AG08396 (cell line): Measurements from ENCODE around the gene RNASE7.
"Not testable (repeated sequence)": the region's sequence is repeated elsewhere in the genome, so short reads cannot be mapped to it uniquely, and the experiment has no call there.

ENCODE experiments used
- DNase-seq: peaks from one replicate; pipeline ENCODE4 v3.0.0; 2012; ENCODE audit warnings: low spot score, mixed read lengths

The RNASE7 gene

DNA sequence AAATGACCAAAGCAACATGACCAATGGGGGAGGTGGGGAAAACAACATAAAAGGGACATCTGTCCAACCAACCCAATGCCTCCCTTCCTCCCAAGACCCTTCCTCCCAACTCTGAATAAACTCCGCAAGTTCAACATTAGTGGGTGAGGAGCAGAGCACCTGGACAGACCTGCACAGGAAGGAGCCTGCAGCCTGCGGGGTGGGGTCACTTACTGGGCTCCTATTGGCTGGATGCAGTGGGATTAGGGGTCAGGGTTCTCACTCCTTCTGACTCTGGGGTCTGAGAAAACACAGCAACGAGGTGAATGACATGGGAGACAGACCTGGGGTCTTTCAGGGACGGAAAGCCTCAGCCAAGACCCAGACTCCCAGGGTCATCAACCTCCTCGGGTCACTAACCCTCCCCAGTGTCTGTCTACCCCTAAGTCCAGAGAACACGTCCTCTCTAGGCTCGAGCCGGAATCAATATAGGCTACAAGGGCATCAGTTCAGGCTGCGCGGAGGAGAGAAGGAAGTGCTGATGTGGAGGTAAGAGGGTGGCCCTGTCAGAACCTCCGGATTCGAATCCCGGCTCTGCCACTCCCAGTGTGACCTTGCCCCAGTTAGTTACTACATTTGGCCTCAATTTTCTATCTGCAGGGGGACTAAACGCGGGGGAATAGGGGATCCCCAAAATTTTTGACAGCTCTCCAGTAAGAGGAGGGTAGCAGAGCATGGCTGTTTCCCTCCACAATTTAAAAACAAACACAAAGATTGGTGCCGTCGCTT, 18.2 kb upstream of the RNASE7 start:
- no peak for DNase-seq

DNA sequence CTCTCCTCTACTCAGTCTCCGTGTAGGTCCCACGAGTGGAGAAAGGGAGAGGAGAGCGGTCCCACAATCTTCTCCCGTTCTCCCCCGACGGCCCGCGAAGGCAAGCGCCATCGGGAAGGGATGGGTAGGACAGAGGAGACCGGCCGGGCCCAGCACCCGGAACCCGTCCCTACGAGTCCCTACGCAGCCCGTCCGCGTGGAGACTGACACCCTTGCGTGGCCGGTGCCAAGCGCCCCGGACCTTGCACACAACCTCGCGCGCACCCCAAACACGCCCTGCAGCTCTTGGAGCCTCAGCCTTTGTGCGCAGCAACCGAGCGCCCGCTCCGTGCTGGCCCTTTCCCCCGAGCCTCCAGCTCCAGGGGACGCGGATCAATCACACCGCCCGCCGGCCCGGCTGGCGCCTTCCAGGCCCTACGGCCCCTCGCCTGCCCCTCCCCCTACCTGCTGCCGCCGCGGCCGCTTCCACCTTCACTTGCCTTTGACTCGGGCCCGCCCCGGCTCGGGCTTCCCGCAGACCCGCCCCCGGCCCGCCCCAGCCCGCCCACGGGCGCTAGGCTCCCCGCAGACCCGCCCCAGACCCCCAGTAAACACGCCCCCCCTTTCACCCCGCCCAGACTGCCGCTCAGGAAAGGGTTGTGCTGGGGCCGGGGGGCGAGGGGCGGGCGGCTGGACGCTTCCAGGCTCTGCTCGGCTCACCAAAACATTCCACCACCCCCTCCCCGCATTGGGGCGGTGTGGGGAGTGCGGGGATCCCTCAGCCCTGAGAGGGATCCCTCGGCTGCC, 17.4 kb upstream of the RNASE7 start, which contains the start of gene NDRG2:
Gene NDRG2 (minus strand): TSS at position 477 of the 786 bp plus-strand sequence. CDS start 1,746 bp downstream, outside the sequence.
- DNase-seq = peak; percentile 49

DNA sequence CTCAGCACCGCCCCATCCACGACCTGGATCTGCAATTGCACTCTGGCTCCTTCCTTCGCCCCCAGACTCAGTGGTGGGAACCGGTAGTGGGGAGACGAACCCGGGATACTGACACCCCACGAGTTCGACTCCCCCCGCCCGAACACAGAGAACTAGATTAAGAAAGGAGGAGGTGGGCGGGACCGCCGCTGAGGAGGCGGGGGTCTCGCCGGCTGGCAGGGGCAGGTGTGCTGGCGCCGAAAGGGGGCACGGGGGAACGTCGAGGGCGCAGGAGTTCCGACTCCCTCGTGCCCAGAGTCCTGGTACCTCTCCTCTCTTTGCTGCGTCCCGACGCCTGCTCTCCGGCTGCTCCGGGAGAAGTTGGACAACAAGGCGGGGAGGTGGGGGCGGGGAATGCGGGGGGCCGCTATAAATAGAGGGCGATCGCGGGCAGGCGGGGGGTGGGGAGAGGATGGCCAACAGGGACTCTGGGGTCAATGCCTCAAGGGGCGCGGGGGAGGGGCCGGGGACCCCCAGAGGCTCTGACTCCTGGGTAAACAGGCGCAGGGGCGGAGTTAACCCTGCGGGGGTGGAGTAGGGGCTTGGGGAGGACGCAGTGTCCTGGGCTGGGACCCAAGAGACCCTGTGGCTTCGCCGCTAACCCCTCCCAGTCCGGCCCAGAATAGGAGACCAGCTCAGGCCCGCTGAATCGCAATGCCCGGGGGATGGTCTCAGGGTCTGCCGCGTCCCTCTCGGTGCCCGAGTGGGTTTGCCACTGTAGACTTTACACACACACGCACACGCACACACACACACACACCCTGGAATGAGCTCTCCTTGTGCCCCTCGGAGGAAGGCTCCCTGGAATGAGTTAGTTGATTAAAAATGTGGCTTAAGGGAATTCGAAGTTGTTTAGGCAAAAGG, 16.5 kb upstream of the RNASE7 start:
- no peak for DNase-seq

DNA sequence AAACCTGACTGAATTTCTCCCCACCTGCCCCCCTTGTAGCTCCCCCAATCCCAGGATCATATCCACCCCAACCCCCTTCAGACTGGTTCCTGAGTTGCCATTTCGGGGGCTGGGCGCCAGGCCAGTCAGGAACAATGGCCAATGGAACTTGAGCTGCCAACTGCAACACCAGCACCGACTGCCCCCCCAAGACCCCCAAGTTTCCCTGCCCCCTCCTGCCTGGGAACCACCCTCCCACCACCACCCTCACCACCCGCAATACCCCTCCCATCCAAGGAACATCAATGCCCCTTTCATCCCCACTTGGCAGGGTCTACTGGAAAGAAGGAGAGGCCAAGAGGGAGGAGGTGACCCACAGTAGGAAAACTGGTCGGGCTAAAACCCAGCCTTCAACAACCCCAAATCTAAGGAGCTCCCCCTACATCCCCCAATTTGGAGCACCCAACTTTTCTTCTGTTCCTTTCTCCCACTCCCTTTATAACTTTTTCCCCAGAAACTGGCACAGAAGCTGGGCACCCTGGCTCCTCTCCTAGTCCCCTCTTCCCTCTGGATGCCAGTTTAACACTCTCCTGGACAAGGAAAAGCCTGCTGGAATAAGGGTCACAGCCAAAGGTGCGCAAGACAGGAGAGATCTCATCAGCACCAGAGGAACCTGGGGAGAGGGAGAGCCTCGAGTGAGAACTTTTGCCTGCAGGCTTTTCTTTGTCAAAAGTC, 15.7 kb upstream of the RNASE7 start:
- DNase-seq = no peak

DNA sequence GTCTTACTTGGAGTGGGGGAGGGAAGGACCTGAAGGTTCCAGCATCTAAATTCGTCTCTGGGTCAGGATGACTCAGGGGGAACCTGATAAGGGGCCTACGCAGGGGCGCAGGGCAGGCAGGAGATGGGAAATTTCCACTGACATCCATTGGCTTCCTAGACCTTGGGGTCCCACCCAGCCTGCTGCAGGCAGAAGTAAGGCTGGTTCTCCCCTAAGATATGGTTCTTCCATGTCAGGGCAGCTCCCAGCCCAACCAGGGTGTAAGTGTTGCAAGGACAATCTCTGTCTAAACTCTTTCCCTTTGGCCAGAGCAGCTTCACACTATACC, 15.2 kb upstream of the RNASE7 start:
- no peak for DNase-seq

DNA sequence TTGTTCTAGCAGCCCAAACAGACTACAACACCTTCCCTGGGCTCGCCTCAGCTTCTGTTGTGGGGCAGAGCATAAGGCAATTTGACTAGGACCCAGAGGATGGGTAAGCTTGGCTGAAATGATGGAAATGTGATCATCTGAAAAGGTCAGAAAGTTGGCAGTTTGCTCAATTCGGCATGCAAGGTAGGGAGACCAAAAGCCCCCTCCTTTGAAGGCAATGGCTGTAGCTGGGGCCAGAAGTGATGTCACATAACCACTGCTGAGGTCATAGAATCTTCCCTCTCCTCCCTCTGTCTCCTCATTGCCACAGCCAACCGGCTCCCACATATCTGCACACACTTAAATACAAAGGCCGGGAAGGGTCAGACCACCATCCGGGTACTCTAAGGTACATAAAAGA, 12.2 kb upstream of the RNASE7 start, which contains the start of gene TPPP2:
Gene TPPP2 (plus strand): TSS at position 301 of the 400 bp plus-strand sequence. CDS start 365 bp downstream, outside the sequence.
- no peak for DNase-seq

DNA sequence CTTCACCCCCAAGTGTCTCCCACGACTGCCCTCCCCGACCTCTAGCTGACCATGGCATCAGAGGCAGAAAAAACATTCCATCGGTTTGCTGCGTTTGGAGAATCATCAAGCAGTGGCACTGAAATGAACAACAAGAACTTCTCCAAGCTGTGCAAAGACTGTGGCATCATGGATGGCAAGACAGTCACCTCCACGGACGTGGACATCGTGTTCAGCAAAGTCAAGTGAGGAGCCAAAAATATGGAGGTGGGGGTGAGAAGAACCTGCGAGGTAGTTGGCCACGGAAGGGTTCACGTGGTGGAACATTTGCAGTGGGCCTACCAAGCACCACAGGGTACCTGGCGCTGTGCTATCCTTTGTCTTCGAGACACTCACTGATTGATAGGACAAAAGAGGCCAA, 11.6 kb upstream of the RNASE7 start:
- no peak for DNase-seq

DNA sequence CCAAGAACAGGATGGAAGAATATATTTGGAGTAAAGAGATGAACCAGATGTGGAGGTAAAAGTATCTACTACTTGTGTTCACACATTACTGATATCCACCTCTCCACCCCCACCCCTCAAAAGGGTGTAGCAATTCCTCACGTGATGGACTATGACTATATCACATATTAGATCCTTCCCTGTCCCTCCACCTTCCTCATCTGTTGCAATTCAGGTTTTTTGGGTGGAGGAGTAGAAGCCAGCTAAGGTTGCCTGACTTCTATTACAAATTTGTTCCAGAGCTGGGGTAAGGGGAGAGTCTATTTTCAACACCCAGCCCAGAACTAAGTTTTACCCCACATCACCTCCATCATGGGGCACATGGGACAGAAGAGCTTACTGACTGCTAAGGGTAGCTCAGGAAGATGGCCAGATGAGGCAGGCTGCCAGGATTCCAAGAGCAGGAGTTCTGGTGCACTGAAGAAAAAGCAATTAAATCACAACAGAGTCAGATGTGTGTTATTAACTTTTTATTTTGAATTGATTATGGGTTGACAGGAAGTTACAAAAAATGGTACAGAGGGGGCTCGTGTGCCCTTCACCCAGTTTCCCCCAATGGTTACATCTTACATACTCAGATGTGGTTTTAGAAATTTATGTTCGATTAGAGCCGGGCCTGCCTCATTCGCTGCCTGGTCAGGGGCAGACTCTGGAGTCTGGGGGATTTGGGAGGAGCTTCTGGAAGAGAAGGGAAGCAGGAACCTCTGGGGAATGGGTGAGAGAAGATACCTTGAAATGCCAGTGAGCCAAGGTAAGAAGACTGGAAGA, 9.6 kb upstream of the RNASE7 start:
- DNase-seq = no peak

DNA sequence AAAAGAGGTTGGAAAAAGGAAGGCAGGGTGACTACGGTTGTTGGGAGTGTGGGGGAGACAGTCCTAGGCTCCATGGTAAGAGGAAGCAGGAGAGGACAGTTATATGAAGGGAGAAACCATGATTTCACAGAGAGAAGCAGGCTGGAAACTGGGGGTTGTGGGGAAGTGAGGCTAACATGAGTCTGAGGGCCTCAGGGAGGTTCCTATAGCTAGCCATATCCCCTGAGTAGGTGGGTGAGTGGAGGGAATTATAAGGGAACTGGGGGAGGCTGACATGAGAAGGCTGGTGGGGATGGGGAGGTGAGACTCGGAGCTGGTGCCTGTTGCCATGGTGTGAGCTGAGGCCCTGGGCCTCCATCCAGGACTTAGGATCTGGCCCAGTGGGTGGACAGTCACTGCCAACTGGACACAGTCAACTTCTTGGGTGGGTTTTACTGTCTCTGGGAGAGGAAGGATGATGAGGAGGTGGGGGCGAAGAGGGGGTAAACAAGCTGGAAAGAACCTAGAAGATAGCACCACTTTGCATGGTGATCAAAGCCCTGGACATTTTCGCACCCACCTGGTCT, 8.9 kb upstream of the RNASE7 start:
- DNase-seq = no peak

DNA sequence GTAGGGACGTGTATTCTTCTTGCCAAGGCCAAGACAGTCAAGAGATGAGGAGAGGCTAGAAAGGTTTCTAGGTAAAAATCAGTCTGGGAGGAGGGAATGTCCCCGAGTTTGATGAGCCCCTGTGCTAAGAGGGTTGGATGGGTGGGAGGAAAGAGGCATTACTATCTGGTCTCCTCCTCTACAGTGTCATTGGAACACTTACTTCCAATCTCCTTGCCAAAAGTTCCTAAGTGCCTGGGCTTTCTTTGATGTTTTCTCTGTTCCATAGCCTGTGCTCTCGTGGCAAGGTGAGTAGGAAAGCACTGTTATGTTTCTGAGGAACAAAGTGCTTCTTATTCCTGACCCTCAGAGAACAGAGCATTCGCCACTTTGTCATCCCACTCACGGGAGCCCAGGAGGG, 7.5 kb upstream of the RNASE7 start, which contains the start of gene RNASE13:
Gene RNASE13 (minus strand): TSS at position 101 of the 400 bp plus-strand sequence. CDS start 519 bp downstream, outside the sequence.
- no peak for DNase-seq

DNA sequence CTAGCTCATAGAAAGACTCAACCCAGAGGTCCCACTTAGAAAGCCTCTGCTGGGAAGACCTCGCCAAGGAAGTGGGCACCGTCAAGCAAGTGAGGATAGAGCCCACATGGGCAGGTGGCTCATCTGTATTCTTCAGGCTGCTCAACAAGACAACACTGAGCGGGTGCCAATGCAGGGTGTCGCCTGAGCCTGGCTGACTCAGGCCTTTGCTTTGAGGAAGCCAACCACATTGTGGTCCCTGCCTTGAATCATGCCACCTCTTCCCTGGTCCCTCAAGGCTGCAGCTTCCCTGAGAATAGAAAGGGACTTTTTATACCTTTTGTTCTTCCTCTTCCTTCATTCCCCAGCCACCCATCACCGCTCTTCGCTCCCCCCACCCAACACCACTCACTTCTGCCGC, 5.4 kb upstream of the RNASE7 start:
- DNase-seq = no peak

DNA sequence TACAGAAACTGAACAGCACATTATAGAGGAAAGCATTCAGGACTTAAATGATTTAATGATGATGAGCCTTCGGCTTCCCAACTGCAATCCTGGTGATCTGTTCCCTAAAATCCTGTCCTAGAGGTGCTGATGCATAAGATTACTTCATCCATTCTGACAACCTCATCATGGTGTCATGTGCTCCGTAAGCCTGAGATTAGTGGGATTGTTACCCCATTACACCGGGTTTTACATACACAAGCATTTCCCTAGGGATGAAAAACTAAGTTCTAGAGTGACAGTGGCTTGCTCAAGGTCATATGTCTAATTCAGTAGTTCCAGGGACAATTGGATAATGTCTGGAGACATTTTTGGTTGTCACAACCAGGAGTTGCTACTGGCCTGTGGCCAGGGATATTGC, 5.0 kb upstream of the RNASE7 start:
- DNase-seq = no peak

DNA sequence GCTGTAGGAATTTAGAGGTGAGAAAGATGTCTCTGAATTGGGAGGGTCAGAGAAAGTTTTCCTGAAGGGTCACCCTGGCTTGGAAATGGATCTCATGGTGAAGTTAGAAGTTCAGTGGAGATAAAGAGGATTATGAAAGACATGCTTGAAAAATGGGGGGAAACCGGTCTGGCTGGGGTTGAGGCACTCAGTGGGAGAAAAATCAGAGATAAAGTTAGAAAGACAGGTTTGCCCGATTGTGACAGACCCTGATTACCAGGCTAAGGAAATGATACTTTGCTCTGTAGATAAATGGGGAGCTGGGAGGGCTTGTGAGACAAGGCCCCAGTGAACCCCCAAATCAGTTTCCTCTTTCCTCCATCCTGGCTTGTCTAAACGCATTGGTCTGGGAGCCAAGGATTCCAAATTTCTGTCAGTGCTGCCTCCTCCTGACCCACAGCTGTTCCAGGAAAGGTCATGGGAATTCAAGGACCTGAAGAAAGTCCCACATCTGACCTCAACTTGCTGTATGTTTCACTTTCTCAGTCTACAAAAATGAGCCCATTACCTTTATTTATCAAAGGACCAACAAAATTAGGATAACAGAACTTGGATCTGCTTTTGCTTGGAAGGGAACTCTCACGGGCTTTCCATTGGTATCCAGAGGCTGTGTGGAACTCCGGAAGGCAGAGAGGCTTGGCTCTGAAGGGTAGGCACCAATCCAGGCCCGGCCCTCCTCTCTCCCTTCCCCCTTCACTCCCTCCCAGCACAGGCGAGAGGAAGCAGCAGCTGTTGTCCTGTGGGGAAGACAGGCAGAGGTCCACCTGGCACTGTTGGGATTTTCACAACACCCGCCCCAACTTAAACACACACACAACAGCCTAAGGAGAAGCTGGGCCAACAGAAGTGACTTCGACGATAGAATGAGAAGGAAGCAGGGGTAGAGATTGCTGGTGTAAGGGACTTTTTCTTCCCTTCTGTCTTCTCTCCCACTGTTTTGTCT, 3.4 kb upstream of the RNASE7 start:
- no peak for DNase-seq

DNA sequence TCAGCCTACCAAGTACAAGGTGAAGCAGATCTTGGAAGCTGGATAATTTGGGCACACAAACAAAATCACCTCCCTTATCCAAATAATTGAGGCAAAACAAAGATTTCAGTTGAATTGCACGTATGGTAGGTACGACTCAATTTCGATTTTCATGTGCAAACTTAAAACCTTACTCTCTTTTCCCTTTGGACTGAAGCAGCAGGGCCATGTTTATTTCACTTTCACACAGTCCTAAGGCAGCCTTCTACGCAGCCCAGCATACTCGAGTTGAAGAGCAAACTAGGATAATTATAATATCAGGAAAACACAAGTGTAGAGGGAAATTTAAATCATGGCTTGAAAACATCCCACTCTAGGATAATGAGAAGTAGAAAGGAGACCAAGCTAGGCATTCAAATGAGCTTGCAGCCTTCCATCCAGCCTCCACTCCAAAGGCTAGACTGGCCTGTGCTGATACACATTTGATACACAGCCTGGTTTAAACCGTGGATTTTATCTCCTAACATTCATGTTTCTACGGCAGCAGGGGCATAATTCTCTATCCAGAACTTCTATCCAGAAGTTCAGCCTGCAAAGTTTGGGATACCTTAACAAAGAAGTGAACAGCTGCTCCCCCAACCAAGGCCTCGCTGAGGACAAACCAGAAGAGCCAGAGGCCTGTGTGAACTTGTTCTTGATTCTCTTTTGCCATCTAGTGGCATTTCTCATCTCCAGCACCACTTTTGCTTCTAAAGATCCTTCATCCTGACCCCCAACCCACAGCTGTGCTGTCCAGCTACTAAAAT, 2.4 kb upstream of the RNASE7 start:
- peak; percentile 61 for DNase-seq

DNA sequence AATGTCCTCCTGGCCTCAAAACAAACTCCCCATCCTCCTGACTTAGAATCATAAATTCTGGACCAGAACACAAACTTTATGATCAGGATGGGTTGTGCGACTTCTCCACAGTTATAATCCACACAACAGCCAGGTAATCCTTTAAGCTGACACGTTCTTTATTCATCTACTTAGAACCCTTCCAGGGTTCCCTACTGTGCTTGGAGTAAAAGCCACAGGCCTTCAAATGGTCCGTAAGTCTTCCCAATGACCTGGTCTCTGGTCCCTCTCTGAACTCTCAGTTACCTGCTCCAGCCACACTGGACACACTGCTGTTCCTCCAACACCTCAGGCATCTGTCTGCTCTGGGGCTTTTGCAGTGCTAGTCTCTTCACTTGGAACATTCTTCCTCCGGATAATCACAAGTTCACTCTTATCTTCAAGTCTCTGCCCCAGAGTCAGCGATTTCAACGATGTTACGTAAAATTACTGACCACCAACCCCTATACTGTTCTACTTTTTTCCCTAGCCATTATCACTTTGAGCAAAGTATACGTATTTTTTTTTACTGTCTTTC, 1.7 kb upstream of the RNASE7 start:
- DNase-seq = no peak

DNA sequence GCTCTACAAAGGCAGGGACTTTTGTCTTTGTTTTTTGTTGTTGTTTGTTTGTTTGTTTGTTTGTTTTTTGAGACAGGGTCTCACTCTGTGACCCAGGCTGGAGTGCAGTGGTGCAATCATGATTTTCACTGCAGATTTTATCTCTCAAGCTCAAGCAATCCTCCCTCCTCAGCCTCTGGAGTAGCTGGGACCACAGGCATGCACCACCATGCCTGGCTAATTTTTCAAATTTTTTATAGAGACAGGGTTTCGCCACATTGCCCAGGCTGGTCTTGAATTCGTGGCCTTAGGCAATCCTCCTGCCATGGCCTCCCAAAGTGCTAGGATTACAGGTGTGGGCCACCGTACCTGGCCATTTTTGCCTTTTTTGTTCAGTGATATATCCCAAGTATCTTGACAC, 1.2 kb upstream of the RNASE7 start:
- not testable (repeated sequence) for DNase-seq

DNA sequence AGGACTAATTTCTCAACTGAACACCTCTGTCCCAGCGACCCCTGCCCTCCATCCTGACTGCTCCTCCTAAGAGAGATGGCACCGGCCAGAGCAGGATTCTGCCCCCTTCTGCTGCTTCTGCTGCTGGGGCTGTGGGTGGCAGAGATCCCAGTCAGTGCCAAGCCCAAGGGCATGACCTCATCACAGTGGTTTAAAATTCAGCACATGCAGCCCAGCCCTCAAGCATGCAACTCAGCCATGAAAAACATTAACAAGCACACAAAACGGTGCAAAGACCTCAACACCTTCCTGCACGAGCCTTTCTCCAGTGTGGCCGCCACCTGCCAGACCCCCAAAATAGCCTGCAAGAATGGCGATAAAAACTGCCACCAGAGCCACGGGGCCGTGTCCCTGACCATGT, 756 bp downstream of the RNASE7 start:
- no peak for DNase-seq

DNA sequence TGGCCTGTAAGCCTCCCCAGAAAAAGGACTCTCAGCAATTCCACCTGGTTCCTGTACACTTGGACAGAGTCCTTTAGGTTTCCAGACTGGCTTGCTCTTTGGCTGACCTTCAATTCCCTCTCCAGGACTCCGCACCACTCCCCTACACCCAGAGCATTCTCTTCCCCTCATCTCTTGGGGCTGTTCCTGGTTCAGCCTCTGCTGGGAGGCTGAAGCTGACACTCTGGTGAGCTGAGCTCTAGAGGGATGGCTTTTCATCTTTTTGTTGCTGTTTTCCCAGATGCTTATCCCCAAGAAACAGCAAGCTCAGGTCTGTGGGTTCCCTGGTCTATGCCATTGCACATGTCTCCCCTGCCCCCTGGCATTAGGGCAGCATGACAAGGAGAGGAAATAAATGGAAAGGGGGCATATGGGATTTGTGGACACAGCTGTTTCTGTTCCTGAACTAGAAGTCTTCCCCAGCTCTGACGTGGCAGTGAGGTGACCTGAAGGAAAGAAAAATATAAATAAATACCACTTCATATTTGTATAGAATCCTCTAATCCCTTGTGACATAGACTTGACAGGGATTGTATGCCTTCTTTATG, 1.3 kb downstream of the RNASE7 start:
- no peak for DNase-seq
